Measurements from ENCODE around the gene ACOD1.

- TF ChIP-seq POLR2A (IDR thresholded peaks at IDR 0.05) (no peak), CTCF (IDR thresholded peaks at IDR 0.05) (no peak), POLR2AphosphoS5 (IDR thresholded peaks at IDR 0.05; ENCODE audit: insufficient read depth in 1 of 2, low read depth in 1 of 2) (no peak)
Measured at GRCh38 chr13:76943646-76944045, 4.7 kb upstream of the ACOD1 start.
